Stimulated activated effector memory CD8-positive, alpha-beta T cell treated with anti-CD3 and anti-CD28 coated beads, Interleukin-12 subunit alpha, Interleukin-12 subunit beta, amount 100 ng/mL, for 72 hours (primary cell): ENCODE results near the gene GGT6.

Source experiments
- ATAC-seq: fragments of 150-1000 bp; cut with Tn5 transposase; 2 replicates; pipeline ENCODE4 v1.10.0; 2021
- DNase-seq, 2 donors: peaks; one replicate each; pipeline ENCODE4 v3.0.0; 2021 to 2022; ENCODE audit warnings: low spot score in 2 of 2
- H3K27ac Mint-ChIP-seq: one replicate; pipeline ENCODE4 v1.8.0; 2022; ENCODE audit warnings: mild to moderate bottlenecking, mixed read lengths
- H3K36me3 Mint-ChIP-seq: one replicate; pipeline ENCODE4 v1.8.0; 2022; ENCODE audit warnings: mild to moderate bottlenecking, mixed read lengths
- H3K4me1 Mint-ChIP-seq: one replicate; pipeline ENCODE4 v1.8.0; 2022; ENCODE audit warnings: mixed read lengths
- H3K4me3 Mint-ChIP-seq: one replicate; pipeline ENCODE4 v1.8.0; 2022; ENCODE audit warnings: mild to moderate bottlenecking, mixed read lengths
- H3K9me3 Mint-ChIP-seq: one replicate; pipeline ENCODE4 v1.8.0; 2022; ENCODE audit warnings: mixed read lengths

GGT6 gene

GRCh38 chr17:4520894-4521600 lies 39.3 kb downstream of the GGT6 start:
- Mint-ChIP-seq H3K36me3 (no peaks in the 10 kb centered on the region), H3K9me3 (no peaks in the 10 kb centered on the region), H3K4me1 (no peaks in the 10 kb centered on the region), H3K27ac (no peak overlapping the region), H3K4me3 (no peak overlapping the region)
- no peak for DNase-seq
- ATAC-seq, result no peak

- Mint-ChIP-seq H3K36me3 (no peaks in the 10 kb centered on the region), H3K9me3 (no peaks in the 10 kb centered on the region), H3K4me3 (no peak overlapping the region), H3K4me1 (no peaks in the 10 kb centered on the region), H3K27ac (no peak overlapping the region)
- no peak for ATAC-seq
- no peak for DNase-seq
Measured at GRCh38 chr17:4520060-4520893, 40.1 kb downstream of the GGT6 start.

GRCh38 chr17:4519361-4519788 lies 41.0 kb downstream of the GGT6 start:
- Mint-ChIP-seq H3K4me1 (no peaks in the 10 kb centered on the region), H3K4me3 (no peak overlapping the region), H3K9me3 (no peaks in the 10 kb centered on the region), H3K27ac (no peak overlapping the region), H3K36me3 (no peaks in the 10 kb centered on the region)
- DNase-seq (no peak), ATAC-seq (no peak)

- DNase-seq (no peak), ATAC-seq (no peak)
- no peak overlapping the region for H3K27ac Mint-ChIP-seq
- no peak overlapping the region for H3K4me3 Mint-ChIP-seq
- no peaks in the 10 kb centered on the region for H3K36me3 Mint-ChIP-seq
- no peaks in the 10 kb centered on the region for H3K9me3 Mint-ChIP-seq
- H3K4me1 Mint-ChIP-seq, result no peaks in the 10 kb centered on the region
Measured at GRCh38 chr17:4518901-4519300, 41.5 kb downstream of the GGT6 start.

GRCh38 chr17:4516735-4517134 lies 43.6 kb downstream of the GGT6 start:
- no peaks in the 10 kb centered on the region for H3K4me1 Mint-ChIP-seq
- no peak overlapping the region for H3K4me3 Mint-ChIP-seq
- H3K36me3 Mint-ChIP-seq, result no peaks in the 10 kb centered on the region
- no peak overlapping the region for H3K27ac Mint-ChIP-seq
- ATAC-seq (no peak), DNase-seq (no peak)
- H3K9me3 Mint-ChIP-seq, result no peaks in the 10 kb centered on the region

- no peak for ATAC-seq
- H3K36me3 Mint-ChIP-seq, result no peaks in the 10 kb centered on the region
- no peak overlapping the region for H3K27ac Mint-ChIP-seq
- H3K9me3 Mint-ChIP-seq, result no peaks in the 10 kb centered on the region
- no peak overlapping the region for H3K4me3 Mint-ChIP-seq
- peaks cover 3% of the 10 kb centered on the region for H3K4me1 Mint-ChIP-seq
- no peak for DNase-seq
Measured at GRCh38 chr17:4515501-4515900, 44.9 kb downstream of the GGT6 start.

- ATAC-seq, result no peak
- H3K9me3 Mint-ChIP-seq, result no peaks in the 10 kb centered on the region
- H3K27ac Mint-ChIP-seq, result peak overlapping the region; percentile 61
- H3K4me3 Mint-ChIP-seq, result no peak overlapping the region
- no peaks in the 10 kb centered on the region for H3K36me3 Mint-ChIP-seq
- H3K4me1 Mint-ChIP-seq, result peaks cover 7% of the 10 kb centered on the region
- DNase-seq, result no peak
Measured at GRCh38 chr17:4514779-4515178, 45.6 kb downstream of the GGT6 start.

- H3K4me3 Mint-ChIP-seq, result no peak overlapping the region
- no peaks in the 10 kb centered on the region for H3K36me3 Mint-ChIP-seq
- peaks cover 13% of the 10 kb centered on the region for H3K4me1 Mint-ChIP-seq
- ATAC-seq (no peak), DNase-seq (no peak)
- peak overlapping the region; percentile 61 for H3K27ac Mint-ChIP-seq
- no peaks in the 10 kb centered on the region for H3K9me3 Mint-ChIP-seq
Measured at GRCh38 chr17:4514206-4514605, 46.2 kb downstream of the GGT6 start.

- no peak for ATAC-seq
- no peaks in the 10 kb centered on the region for H3K36me3 Mint-ChIP-seq
Measured at GRCh38 chr17:4513113-4514032, 47.0 kb downstream of the GGT6 start.

GRCh38 chr17:4512156-4513112 lies 47.9 kb downstream of the GGT6 start:
- Mint-ChIP-seq H3K36me3 (no peaks in the 10 kb centered on the region), H3K4me3 (no peak overlapping the region), H3K9me3 (no peaks in the 10 kb centered on the region), H3K4me1 (peaks cover 25% of the 10 kb centered on the region), H3K27ac (peak overlapping the region; percentile 34)
- ATAC-seq (no peak), DNase-seq (no peak)

More at GRCh38 chr17:4513113-4514032, 47.0 kb downstream of the GGT6 start:
- no peak overlapping the region for H3K4me3 Mint-ChIP-seq
- no peaks in the 10 kb centered on the region for H3K9me3 Mint-ChIP-seq
- H3K4me1 Mint-ChIP-seq, result peaks cover 21% of the 10 kb centered on the region
- no peak for DNase-seq
- H3K27ac Mint-ChIP-seq, result peak overlapping the region; percentile 61

- no peak for ATAC-seq
- no peak for DNase-seq
- no peaks in the 10 kb centered on the region for H3K9me3 Mint-ChIP-seq
- H3K36me3 Mint-ChIP-seq, result no peaks in the 10 kb centered on the region
- H3K27ac Mint-ChIP-seq, result peak overlapping the region; percentile 34
- H3K4me3 Mint-ChIP-seq, result no peak overlapping the region
- H3K4me1 Mint-ChIP-seq, result peaks cover 25% of the 10 kb centered on the region
Measured at GRCh38 chr17:4511199-4511932, 49.0 kb downstream of the GGT6 start.

- Mint-ChIP-seq H3K4me3 (no peak overlapping the region), H3K27ac (no peak overlapping the region), H3K36me3 (no peaks in the 10 kb centered on the region), H3K4me1 (peaks cover 25% of the 10 kb centered on the region), H3K9me3 (no peaks in the 10 kb centered on the region)
- DNase-seq, result no peak
- ATAC-seq, result no peak
Measured at GRCh38 chr17:4510618-4510941, 49.8 kb downstream of the GGT6 start.

GRCh38 chr17:4509923-4510617 lies 50.3 kb downstream of the GGT6 start:
- Mint-ChIP-seq H3K9me3 (no peaks in the 10 kb centered on the region), H3K27ac (peak overlapping the region; percentile 85), H3K36me3 (no peaks in the 10 kb centered on the region), H3K4me1 (peaks cover 31% of the 10 kb centered on the region), H3K4me3 (no peak overlapping the region)
- DNase-seq (no peak), ATAC-seq (no peak)
